Chondrocyte (in vitro differentiated cells): ENCODE measurements around the gene TIAM2. TPM values are rescaled to one million over a fixed set of nuclear protein-coding genes. Genes with fewer than 3 reads are reported as not detected.
A peak's percentile ranks its signal among the peaks of the same experiment; 100 is the strongest.

Experiments used
- DNase-seq: peaks from one replicate; pipeline ENCODE4 v3.0.0; 2021; ENCODE audit warnings: mixed read lengths, low spot score
- H3K27ac Mint-ChIP-seq: one replicate; pipeline ENCODE4 v1.8.0; 2021; ENCODE audit warnings: mild to moderate bottlenecking, moderate library complexity, mixed read lengths; ENCODE audit not compliant: unreplicated experiment
- H3K27me3 Mint-ChIP-seq: 2 replicates; pipeline ENCODE4 v1.8.0; 2021; ENCODE audit warnings: low read depth, mixed read lengths
- H3K36me3 Mint-ChIP-seq: 2 replicates; pipeline ENCODE4 v1.8.0; 2021; ENCODE audit warnings: low read depth, mixed read lengths
- H3K4me1 Mint-ChIP-seq: 2 replicates; pipeline ENCODE4 v1.8.0; 2021; ENCODE audit warnings: low read depth, mild to moderate bottlenecking, mixed read lengths
- H3K4me3 Mint-ChIP-seq: one replicate; pipeline ENCODE4 v1.8.0; 2021; ENCODE audit warnings: mild to moderate bottlenecking, moderate library complexity, mixed read lengths; ENCODE audit not compliant: unreplicated experiment
- H3K9me3 Mint-ChIP-seq: 2 replicates; pipeline ENCODE4 v1.8.0; 2021; ENCODE audit warnings: low read depth, mixed read lengths
- CTCF ChIP-seq: fragments of 200-600 bp; sonication (generic); IDR thresholded peaks from 2 replicates; pipeline ENCODE4 v1.5.0; 2021; ENCODE audit warnings: antibody characterized with exemption, mild to moderate bottlenecking, moderate library complexity
- total RNA-seq: library from RNA; stranded (reverse); gene quantifications from 3 replicates; pipeline ENCODE4 v1.2.1, GENCODE V29; 2021

TIAM2 gene
- total RNA-seq, 1 donor from 2014 or later = 13.8 TPM

DNA sequence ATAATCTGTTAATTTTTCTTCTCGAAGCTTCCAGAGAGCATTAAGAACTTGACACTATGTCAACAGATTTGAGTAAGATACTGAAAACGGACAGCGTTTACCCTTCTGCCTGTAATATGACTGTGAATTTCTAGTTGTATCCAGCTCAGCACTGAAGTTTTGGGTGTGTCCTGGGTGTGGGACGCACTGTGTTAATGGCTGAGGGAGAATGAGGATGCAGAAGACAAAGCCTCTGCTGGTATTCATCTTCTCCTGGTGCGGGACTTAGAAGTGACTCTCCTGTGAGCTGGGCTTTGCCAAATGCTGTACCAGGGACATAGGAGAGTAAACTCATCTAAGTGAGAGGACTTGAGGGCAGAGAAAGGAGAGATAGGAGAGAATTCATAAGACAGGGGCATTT lies 178.4 kb downstream of the TIAM2 start:
- H3K27me3 Mint-ChIP-seq = no peaks in the 10 kb centered on the region
- H3K27ac Mint-ChIP-seq = peak overlapping the region; percentile 69
- no peak for DNase-seq
- H3K36me3 Mint-ChIP-seq = no peaks in the 10 kb centered on the region
- H3K4me3 Mint-ChIP-seq = no peak overlapping the region
- TF ChIP-seq CTCF = no peak
- H3K4me1 Mint-ChIP-seq = peaks cover 44% of the 10 kb centered on the region
- H3K9me3 Mint-ChIP-seq = no peaks in the 10 kb centered on the region

DNA sequence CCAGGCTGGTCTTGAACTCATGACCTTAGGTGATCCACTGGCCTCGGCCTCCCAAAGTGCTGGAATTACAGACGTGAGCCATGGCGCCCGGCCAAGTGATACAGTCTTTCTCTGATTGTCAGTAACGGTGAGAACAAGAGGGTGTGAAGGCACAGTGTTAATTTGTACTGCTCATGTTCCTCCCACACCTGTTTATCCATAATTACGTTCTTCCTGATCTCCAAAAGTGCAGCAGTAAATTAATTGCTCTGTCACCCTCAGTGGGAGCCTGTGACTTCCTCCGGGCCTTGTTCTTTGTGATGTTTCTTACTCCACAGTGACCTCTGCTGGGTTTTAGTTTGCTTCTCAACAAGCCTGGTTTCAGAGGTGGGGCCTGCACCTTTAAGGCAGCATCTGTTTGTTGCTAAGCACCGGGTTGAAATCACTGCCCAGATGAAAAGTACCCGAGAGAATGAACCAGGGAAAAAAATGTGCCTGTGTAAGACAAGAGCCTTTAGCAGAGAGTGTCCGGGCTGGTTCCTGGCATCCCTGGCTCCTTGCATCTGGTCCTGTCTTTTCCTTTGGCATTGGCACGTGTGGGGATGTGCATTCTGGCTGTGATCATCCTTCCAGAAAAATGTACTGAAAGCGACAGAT lies 179.6 kb downstream of the TIAM2 start:
- Mint-ChIP-seq H3K4me3 (no peak overlapping the region), H3K27me3 (no peaks in the 10 kb centered on the region), H3K27ac (peak overlapping the region; percentile 69), H3K4me1 (peaks cover 44% of the 10 kb centered on the region), H3K9me3 (no peaks in the 10 kb centered on the region), H3K36me3 (peaks cover 2% of the 10 kb centered on the region)
- TF ChIP-seq CTCF = peak; percentile 94
- DNase-seq = no peak

DNA sequence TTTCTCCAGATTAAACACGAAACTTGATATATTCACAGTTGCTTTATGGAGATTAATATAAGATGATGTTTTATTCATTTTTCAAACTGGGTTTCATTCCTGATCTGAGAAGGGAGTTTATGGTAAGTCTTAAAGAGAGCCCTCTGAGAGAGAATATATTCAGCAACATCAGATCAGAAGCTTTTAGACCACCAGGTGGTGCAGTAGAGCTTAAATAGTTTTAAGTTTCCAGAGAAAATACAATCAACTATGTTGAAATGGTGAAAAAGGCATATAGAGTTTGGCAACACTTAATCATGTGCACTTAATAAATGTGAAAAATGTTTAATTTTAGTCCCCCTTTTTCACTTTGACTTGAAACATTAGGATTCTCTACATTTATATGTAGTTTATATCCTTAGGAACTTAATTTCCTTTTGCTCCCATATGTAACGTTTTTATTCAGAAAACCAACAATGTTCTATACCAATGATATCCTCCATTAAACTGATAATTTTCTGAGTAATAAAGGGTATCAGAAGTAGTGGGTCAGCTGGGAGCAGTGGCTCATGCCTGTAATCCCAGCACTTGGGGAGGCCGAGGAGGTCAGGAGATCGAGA lies 182.3 kb downstream of the TIAM2 start:
- H3K9me3 Mint-ChIP-seq = no peaks in the 10 kb centered on the region
- H3K4me3 Mint-ChIP-seq = no peak overlapping the region
- no peak for DNase-seq
- no peak overlapping the region for H3K27ac Mint-ChIP-seq
- no peaks in the 10 kb centered on the region for H3K27me3 Mint-ChIP-seq
- peaks cover 2% of the 10 kb centered on the region for H3K36me3 Mint-ChIP-seq
- peaks cover 29% of the 10 kb centered on the region for H3K4me1 Mint-ChIP-seq
- TF ChIP-seq CTCF = peak; percentile 96

DNA sequence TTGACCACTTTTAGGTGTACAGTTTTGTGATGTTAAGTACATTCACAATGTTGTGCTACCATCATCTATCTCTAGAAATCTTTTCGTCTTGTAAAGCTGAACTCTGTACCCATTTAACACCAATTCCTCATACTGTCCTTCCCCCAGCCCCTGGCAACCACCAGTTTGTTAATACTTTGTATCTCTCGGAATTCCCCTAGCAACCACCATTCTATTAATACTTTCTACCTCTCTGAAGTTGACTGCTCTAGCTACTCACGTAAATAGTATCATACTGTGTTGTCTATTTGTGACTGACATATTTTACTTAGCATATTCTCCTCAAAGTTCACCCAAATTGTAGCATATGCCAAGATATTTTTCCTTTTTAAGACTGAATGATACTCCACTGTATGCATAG lies 186.4 kb downstream of the TIAM2 start:
- no peaks in the 10 kb centered on the region for H3K27me3 Mint-ChIP-seq
- no peak for DNase-seq
- TF ChIP-seq CTCF = no peak
- no peak overlapping the region for H3K4me3 Mint-ChIP-seq
- H3K36me3 Mint-ChIP-seq = peaks cover 2% of the 10 kb centered on the region
- H3K27ac Mint-ChIP-seq = no peak overlapping the region
- peaks cover 29% of the 10 kb centered on the region for H3K4me1 Mint-ChIP-seq
- H3K9me3 Mint-ChIP-seq = no peaks in the 10 kb centered on the region

GRCh38 chr6:155182103-155182502 lies 187.0 kb downstream of the TIAM2 start:
- Mint-ChIP-seq H3K4me1 (peaks cover 33% of the 10 kb centered on the region), H3K27me3 (no peaks in the 10 kb centered on the region), H3K27ac (no peak overlapping the region), H3K36me3 (peaks cover 2% of the 10 kb centered on the region), H3K4me3 (no peak overlapping the region), H3K9me3 (no peaks in the 10 kb centered on the region)
- no peak for TF ChIP-seq CTCF
- DNase-seq = no peak
